Trophoblast cell (in vitro differentiated cells and primary cell): ENCODE results near the gene CHI3L1.

Source experiments
- DNase-seq, 2 donors: peaks; one replicate each; pipeline ENCODE4 v3.0.0-alpha.2; 2016
- H2AFZ ChIP-seq: 2 replicates; pipeline ENCODE4 v1.6.1; 2013; ENCODE audit warnings: low read length, moderate library complexity, mild to moderate bottlenecking; ENCODE audit not compliant: insufficient read depth, poor library complexity
- H2AK5ac ChIP-seq: 2 replicates; pipeline ENCODE4 v1.6.1; 2013; ENCODE audit warnings: mild to moderate bottlenecking, low read length
- H2BK120ac ChIP-seq: 2 replicates; pipeline ENCODE4 v1.6.1; 2013; ENCODE audit warnings: low read length, mild to moderate bottlenecking, moderate library complexity; ENCODE audit not compliant: insufficient read depth, poor library complexity
- H2BK12ac ChIP-seq: 2 replicates; pipeline ENCODE4 v1.6.1; 2013; ENCODE audit warnings: mild to moderate bottlenecking, low read length, moderate library complexity
- H2BK5ac ChIP-seq: 2 replicates; pipeline ENCODE4 v1.6.1; 2013; ENCODE audit warnings: low read length, low read depth, moderate library complexity, mild to moderate bottlenecking; ENCODE audit not compliant: poor library complexity
- H3K14ac ChIP-seq: 2 replicates; pipeline ENCODE4 v1.6.1; 2013; ENCODE audit warnings: mild to moderate bottlenecking, low read length
- H3K18ac ChIP-seq: 2 replicates; pipeline ENCODE4 v1.6.1; 2013; ENCODE audit warnings: mild to moderate bottlenecking, low read length
- H3K23ac ChIP-seq: 2 replicates; pipeline ENCODE4 v1.6.1; 2013; ENCODE audit warnings: low read length
- H3K27ac ChIP-seq: 2 replicates; pipeline ENCODE4 v1.5.1; 2013; ENCODE audit warnings: low read depth, mild to moderate bottlenecking, inconsistent platforms, low read length, moderate library complexity
- H3K27me3 ChIP-seq: 2 replicates; pipeline ENCODE4 v1.6.1; 2013; ENCODE audit warnings: inconsistent platforms, mild to moderate bottlenecking, low read length, moderate library complexity; ENCODE audit not compliant: insufficient read depth
- H3K36me3 ChIP-seq, 2 experiments: 1 replicate in 1 of 2; 2 replicates in 1 of 2; pipeline ENCODE4 v1.6.1; 2013; ENCODE audit warnings: low read length in 2 of 2, mild to moderate bottlenecking in 2 of 2, moderate library complexity in 1 of 2; ENCODE audit not compliant: insufficient read depth in 2 of 2, control insufficient read depth in 1 of 2
- H3K4ac ChIP-seq: 2 replicates; pipeline ENCODE4 v1.6.1; 2013; ENCODE audit warnings: low read depth, mild to moderate bottlenecking, low read length, moderate library complexity
- H3K4me1 ChIP-seq, 2 experiments: 1 replicate in 1 of 2; 2 replicates in 1 of 2; pipeline ENCODE4 v1.6.1; 2013; ENCODE audit warnings: low read length in 2 of 2, mild to moderate bottlenecking in 2 of 2, moderate library complexity in 1 of 2; ENCODE audit not compliant: insufficient read depth in 2 of 2, control insufficient read depth in 1 of 2
- H3K4me2 ChIP-seq: 2 replicates; pipeline ENCODE4 v1.6.1; 2013; ENCODE audit warnings: inconsistent platforms, mild to moderate bottlenecking, low read length, moderate library complexity
- H3K4me3 ChIP-seq: 2 replicates; pipeline ENCODE4 v1.5.1; 2013; ENCODE audit warnings: mild to moderate bottlenecking, low read depth, low read length, inconsistent platforms
- H3K79me1 ChIP-seq: one replicate; pipeline ENCODE4 v1.6.1; 2013; ENCODE audit warnings: low read length
- H3K79me2 ChIP-seq: 2 replicates; pipeline ENCODE4 v1.6.1; 2013; ENCODE audit warnings: low read length, mild to moderate bottlenecking; ENCODE audit not compliant: control insufficient read depth, insufficient read depth, poor library complexity
- H3K9ac ChIP-seq: 2 replicates; pipeline ENCODE4 v1.6.1; 2013; ENCODE audit warnings: mild to moderate bottlenecking, low read length
- H3K9me3 ChIP-seq: 2 replicates; pipeline ENCODE4 v1.6.1; 2013; ENCODE audit warnings: low read depth, mild to moderate bottlenecking, control low read depth, inconsistent platforms, low read length; ENCODE audit not compliant: insufficient read depth
- H4K12ac ChIP-seq: 2 replicates; pipeline ENCODE4 v1.6.1; 2013; ENCODE audit warnings: low read depth, mild to moderate bottlenecking, low read length, moderate library complexity
- H4K8ac ChIP-seq: 2 replicates; pipeline ENCODE4 v1.6.1; 2013; ENCODE audit warnings: low read depth, mild to moderate bottlenecking, low read length, moderate library complexity
- H4K91ac ChIP-seq: one replicate; pipeline ENCODE4 v1.6.1; 2013; ENCODE audit warnings: low read depth, mild to moderate bottlenecking, low read length, moderate library complexity
- WGBS: extraction: QIAGEN DNeasy Blood & Tissue Kit; methylation state at CpG from one replicate; pipeline ENCODE4 v1.1.7; 2013; ENCODE audit warnings: missing lambda C conversion rate; ENCODE audit not compliant: insufficient read length, insufficient coverage; ENCODE audit errors: extremely low coverage; 5-methylcytosine and 5-hydroxymethylcytosine counted together

CHI3L1 gene

DNA sequence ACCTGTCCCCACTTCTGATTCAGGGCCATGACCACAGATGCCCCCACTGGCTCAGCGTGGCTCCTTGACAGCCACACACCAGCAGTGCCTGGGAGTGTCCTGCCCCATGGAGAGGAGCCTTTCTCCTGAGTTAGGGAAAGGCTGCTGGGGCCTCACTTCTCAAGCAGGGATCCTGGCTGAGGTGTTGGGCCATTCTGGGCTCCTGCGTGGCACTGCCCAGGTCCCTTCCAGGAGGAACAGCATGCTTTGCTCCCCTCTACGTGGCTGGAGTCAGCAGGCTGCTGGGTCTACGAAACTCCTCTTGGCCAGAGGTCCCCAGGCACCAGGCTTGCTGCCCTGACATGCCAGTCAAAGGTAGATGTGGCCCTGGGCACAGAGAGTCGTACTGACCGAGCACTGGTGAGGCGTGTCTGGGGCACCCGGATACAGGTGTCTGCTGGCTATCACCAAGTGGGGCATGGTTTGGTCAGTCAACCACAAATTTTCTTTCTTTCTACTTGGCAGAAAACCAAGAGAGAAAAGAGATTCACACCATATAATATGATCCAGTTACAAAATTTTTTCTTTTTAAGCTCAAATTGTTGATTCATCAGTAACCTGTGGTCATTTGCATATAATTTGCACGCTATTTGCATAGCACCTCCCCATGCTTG, 54.8 kb downstream of the CHI3L1 start:
- no peak for DNase-seq
- Histone ChIP-seq H2BK12ac (no peak overlapping the region), H4K8ac (no peak overlapping the region), H3K23ac (no peak overlapping the region), H3K9me3 (peaks cover 3% of the 10 kb centered on the region), H3K18ac (no peak overlapping the region), H3K4me1 (peaks cover 7 to 9% of the 10 kb centered on the region in 2 experiments), H4K91ac (no peak overlapping the region), H3K79me1 (no peaks in the 10 kb centered on the region), H2BK5ac (no peak overlapping the region), H3K4me3 (no peak overlapping the region), H3K36me3 (no peaks in the 10 kb centered on the region), H3K4ac (no peak overlapping the region), H2BK120ac (no peak overlapping the region), H3K9ac (no peak overlapping the region), H3K79me2 (no peaks in the 10 kb centered on the region), H2AK5ac (no peak overlapping the region), H3K27ac (no peak overlapping the region), H4K12ac (no peak overlapping the region), H3K27me3 (peaks cover 19% of the 10 kb centered on the region), H3K4me2 (no peak overlapping the region), H2AFZ (no peak overlapping the region), H3K14ac (no peak overlapping the region)
- no CpG with 5 or more reads among the region's 9 CpGs for WGBS

- Histone ChIP-seq H3K36me3 (no peaks in the 10 kb centered on the region), H2AK5ac (no peak overlapping the region), H4K8ac (no peak overlapping the region), H3K27me3 (peaks cover 19% of the 10 kb centered on the region), H3K4me2 (no peak overlapping the region), H4K91ac (no peak overlapping the region), H3K9ac (no peak overlapping the region), H3K79me1 (no peaks in the 10 kb centered on the region), H3K18ac (no peak overlapping the region), H2BK12ac (no peak overlapping the region), H3K4ac (no peak overlapping the region), H4K12ac (no peak overlapping the region), H3K14ac (no peak overlapping the region), H2BK120ac (no peak overlapping the region), H3K9me3 (no peaks in the 10 kb centered on the region), H3K79me2 (no peaks in the 10 kb centered on the region), H3K4me3 (no peak overlapping the region), H3K27ac (no peak overlapping the region), H3K23ac (no peak overlapping the region), H2BK5ac (no peak overlapping the region), H2AFZ (no peak overlapping the region), H3K4me1 (peaks cover 3 to 7% of the 10 kb centered on the region in 2 experiments)
- DNase-seq, result no peak
- WGBS, result no CpG with 5 or more reads among the region's 3 CpGs
Measured at GRCh38 chr1:203130358-203130985, 56.0 kb downstream of the CHI3L1 start.

GRCh38 chr1:203129501-203130231, 56.8 kb downstream of the CHI3L1 start:
- H3K18ac ChIP-seq, result no peak overlapping the region
- H3K27ac ChIP-seq, result no peak overlapping the region
- no peak overlapping the region for H3K4me2 ChIP-seq
- H3K23ac ChIP-seq, result no peak overlapping the region
- peaks cover 3 to 7% of the 10 kb centered on the region in 2 experiments for H3K4me1 ChIP-seq
- H3K4me3 ChIP-seq, result no peak overlapping the region
- no peak overlapping the region for H4K12ac ChIP-seq
- no peak overlapping the region for H2AFZ ChIP-seq
- no peaks in the 10 kb centered on the region for H3K9me3 ChIP-seq
- H4K91ac ChIP-seq, result no peak overlapping the region
- peak; percentile 27 to 52 for DNase-seq
- H2BK5ac ChIP-seq, result no peak overlapping the region
- H3K4ac ChIP-seq, result no peak overlapping the region
- no peaks in the 10 kb centered on the region for H3K79me2 ChIP-seq
- no peak overlapping the region for H3K9ac ChIP-seq
- H3K36me3 ChIP-seq, result no peaks in the 10 kb centered on the region
- no peak overlapping the region for H3K14ac ChIP-seq
- WGBS, result no CpG with 5 or more reads among the region's 7 CpGs
- H4K8ac ChIP-seq, result no peak overlapping the region
- H3K27me3 ChIP-seq, result peaks cover 19% of the 10 kb centered on the region
- H3K79me1 ChIP-seq, result no peaks in the 10 kb centered on the region
- no peak overlapping the region for H2AK5ac ChIP-seq
- no peak overlapping the region for H2BK120ac ChIP-seq
- no peak overlapping the region for H2BK12ac ChIP-seq
